PFSK-1 (cell line): ENCODE data around the gene SCARB1.

Source experiments
- REST ChIP-seq, 2 experiments: IDR thresholded peaks; 2 replicates each; pipeline versions ENCODE4 v1.6.1 to v1.8.0; 2011 to 2012; ENCODE audit warnings: low read depth in 2 of 2, low read length in 2 of 2, control low read depth in 1 of 2, inconsistent platforms in 1 of 2, mild to moderate bottlenecking in 1 of 2, moderate library complexity in 1 of 2; ENCODE audit not compliant: insufficient read depth in 1 of 2
- SIN3A ChIP-seq: IDR thresholded peaks from 2 replicates; pipeline ENCODE4 v1.6.1; 2012; ENCODE audit warnings: mild to moderate bottlenecking, low read length, moderate library complexity, borderline replicate concordance; ENCODE audit not compliant: insufficient read depth

GRCh38 chr12:124790650-124791400 lies 72.8 kb downstream of the SCARB1 start:
- TF ChIP-seq SIN3A (no peak), REST (IDR thresholded peaks at IDR 0.05; ENCODE audit: insufficient read depth in 1 of 2, low read depth in 2 of 2, low read length in 2 of 2) (no peak)
